SK-N-SH (cell line): ENCODE results near the gene NALCN. TPM values are rescaled to one million over a fixed set of nuclear protein-coding genes. Genes with fewer than 3 reads are reported as not detected.

Experiments used
- CTCF ChIA-PET: fragments of 300-600, 350-600 bp; formaldehyde crosslinking; extraction: SDS; loops from one replicate; lab custom pipeline; 2021; lab: Yijun Ruan, JAX
- POLR2A ChIA-PET: fragments of 350-600 bp; sonication (Branson Sonifier 250); formaldehyde crosslinking; extraction: SDS; loops from one replicate; lab custom pipeline; 2020; ENCODE audit warnings: antibody characterized with exemption, inconsistent platforms; lab: Yijun Ruan, JAX
- DNase-seq: peaks from one replicate; pipeline ENCODE4 v3.0.0; 2012
- H2AFZ ChIP-seq: fragments of 200-600 bp; sonication (generic); 2 replicates; pipeline ENCODE4 v1.8.1; 2016; ENCODE audit warnings: antibody characterized with exemption, mild to moderate bottlenecking, low read depth
- H3F3A ChIP-seq: fragments of 200-600 bp; sonication (generic); replicated peaks from 2 replicates; pipeline ENCODE3; 2016; ENCODE audit warnings: antibody characterized with exemption, mild to moderate bottlenecking; ENCODE audit not compliant: insufficient read depth
- H3K27ac ChIP-seq, 2 experiments: fragments of 200-500 bp in 1 of 2; fragments of 200-600 bp in 1 of 2; sonication (Bioruptor generic) in 1 of 2; sonication (generic), shearing (Covaris generic) in 1 of 2; 2 replicates each; pipeline versions ENCODE4 v1.5.1 to v1.6.1; 2014 to 2016; ENCODE audit warnings: low read depth in 2 of 2, inconsistent platforms in 1 of 2, low read length in 1 of 2, mild to moderate bottlenecking in 1 of 2, mixed read lengths in 1 of 2
- H3K27me3 ChIP-seq: fragments of 200-600 bp; sonication (generic), shearing (Covaris generic); 2 replicates; pipeline ENCODE4 v1.6.1; 2016; ENCODE audit warnings: mixed run types; ENCODE audit not compliant: insufficient read depth
- H3K36me3 ChIP-seq, 2 experiments: fragments of 200-500 bp in 1 of 2; fragments of 200-600 bp in 1 of 2; sonication (Bioruptor generic) in 1 of 2; sonication (generic) in 1 of 2; replicated peaks in 1 of 2; 2 replicates each; pipeline versions ENCODE3 to v1.5.1; 2014 to 2016; ENCODE audit warnings: low read length in 1 of 2, mild to moderate bottlenecking in 1 of 2; ENCODE audit not compliant: insufficient read depth in 2 of 2, control insufficient read depth in 1 of 2
- H3K4me1 ChIP-seq, 2 experiments: fragments of 200-500 bp in 1 of 2; fragments of 200-600 bp in 1 of 2; sonication (Bioruptor generic) in 1 of 2; sonication (generic), shearing (Covaris generic) in 1 of 2; 2 replicates each; pipeline versions ENCODE4 v1.5.1 to v1.6.1; 2014 to 2016; ENCODE audit warnings: low read depth in 1 of 2, low read length in 1 of 2, mixed run types in 1 of 2; ENCODE audit not compliant: insufficient read depth in 2 of 2, control insufficient read depth in 1 of 2
- H3K4me2 ChIP-seq: fragments of 200-600 bp; sonication (generic), shearing (Covaris generic); 2 replicates; pipeline ENCODE4 v1.6.1; 2017; ENCODE audit warnings: mixed run types
- H3K4me3 ChIP-seq, 2 experiments: fragments of 200-500 bp in 1 of 2; fragments of 200-600 bp in 1 of 2; sonication (Bioruptor generic) in 1 of 2; sonication (generic), shearing (Covaris generic) in 1 of 2; 2 replicates each; pipeline versions ENCODE4 v1.5.1 to v1.8.1; 2014 to 2016; ENCODE audit warnings: low read depth in 2 of 2, inconsistent platforms in 1 of 2, low read length in 1 of 2, mild to moderate bottlenecking in 1 of 2, mixed read lengths in 1 of 2, moderate library complexity in 1 of 2
- H3K79me2 ChIP-seq: fragments of 200-600 bp; sonication (generic); 2 replicates; pipeline ENCODE4 v1.8.1; 2017; ENCODE audit warnings: mild to moderate bottlenecking; ENCODE audit not compliant: insufficient read depth
- H3K9ac ChIP-seq: fragments of 200-600 bp; sonication (generic); 2 replicates; pipeline ENCODE4 v1.6.1; 2017; ENCODE audit warnings: mixed run types
- H3K9me2 ChIP-seq: fragments of 200-600 bp; sonication (generic); 2 replicates; pipeline ENCODE4 v1.6.1; 2017; ENCODE audit warnings: mixed run types
- H3K9me3 ChIP-seq: fragments of 200-600 bp; sonication (generic); 2 replicates; pipeline ENCODE4 v1.6.1; 2017; ENCODE audit warnings: mixed run types, mild to moderate bottlenecking, moderate library complexity
- H4K20me1 ChIP-seq: fragments of 200-600 bp; sonication (generic); 2 replicates; pipeline ENCODE4 v1.6.1; 2017; ENCODE audit warnings: mild to moderate bottlenecking, mixed run types; ENCODE audit not compliant: insufficient read depth
- ELF1 ChIP-seq: IDR thresholded peaks from 2 replicates; pipeline ENCODE4 v1.4.0; 2012
- EP300 ChIP-seq, 2 experiments: IDR thresholded peaks; 2 replicates each; pipeline versions ENCODE4 v1.4.0 to v1.6.1; 2012; ENCODE audit warnings: borderline replicate concordance in 1 of 2, low read depth in 1 of 2, low read length in 1 of 2
- EZH2phosphoT487 ChIP-seq: fragments of 200-600 bp; sonication (generic); IDR thresholded peaks from 2 replicates; pipeline ENCODE4 v1.6.1; 2017; ENCODE audit warnings: low read depth, mixed run types, mild to moderate bottlenecking, antibody characterized with exemption, moderate library complexity, borderline replicate concordance
- JUND ChIP-seq: IDR thresholded peaks from 2 replicates; pipeline ENCODE4 v1.4.0; 2012
- MAX ChIP-seq: IDR thresholded peaks from 2 replicates; pipeline ENCODE4 v1.4.0; 2012; ENCODE audit warnings: low read depth
- NFIC ChIP-seq: IDR thresholded peaks from 2 replicates; pipeline ENCODE4 v1.4.0; 2012; ENCODE audit warnings: borderline replicate concordance
- NRF1 ChIP-seq: IDR thresholded peaks from 2 replicates; pipeline ENCODE4 v1.6.1; 2012; ENCODE audit warnings: low read depth, mild to moderate bottlenecking, low read length
- POLR2AphosphoS5 ChIP-seq: IDR thresholded peaks from 2 replicates; pipeline ENCODE4 v1.6.1; 2012; ENCODE audit warnings: low read depth, low read length
- RAD21 ChIP-seq: IDR thresholded peaks from 2 replicates; pipeline ENCODE4 v1.6.1; 2012; ENCODE audit warnings: mild to moderate bottlenecking, low read length
- REST ChIP-seq: IDR thresholded peaks from 2 replicates; pipeline ENCODE4 v1.6.1; 2012; ENCODE audit warnings: mild to moderate bottlenecking, low read depth, low read length, moderate library complexity
- SMC3 ChIP-seq: IDR thresholded peaks from 2 replicates; pipeline ENCODE4 v1.6.1; 2012; ENCODE audit warnings: low read depth, low read length, improper control_type of control experiment
- TEAD4 ChIP-seq: IDR thresholded peaks from 2 replicates; pipeline ENCODE4 v1.4.0; 2012; ENCODE audit warnings: mild to moderate bottlenecking, borderline replicate concordance; ENCODE audit not compliant: insufficient read depth
- USF1 ChIP-seq: IDR thresholded peaks from 2 replicates; pipeline ENCODE4 v1.4.0; 2012; ENCODE audit warnings: low read depth, borderline replicate concordance
- YY1 ChIP-seq: IDR thresholded peaks from 2 replicates; pipeline ENCODE4 v1.4.0; 2012; ENCODE audit warnings: low read depth, mild to moderate bottlenecking
- WGBS: methylation state at CpG from one replicate; pipeline ENCODE4 v1.1.6; 2017; ENCODE audit warnings: low lambda C conversion rate; 5-methylcytosine and 5-hydroxymethylcytosine counted together
- polyA plus RNA-seq, 3 experiments: library from polyadenylated mRNA; depleted of rRNA; stranded (reverse); fragments of >200 nt; gene quantifications; 2 replicates each; pipeline ENCODE4 v1.2.3, GENCODE V29; 2012
- TF ChIP-seq, protein P1 (sequence below): IDR thresholded peaks from 2 replicates; pipeline ENCODE4; 2012

Gene NALCN
- polyA plus RNA-seq, 1 of the 3 experiments (the other 2 are of a cell fraction) = 3.0 TPM

GRCh38 chr13:101292711-101293110 lies 123.6 kb downstream of the NALCN start (continued):
- TF ChIP-seq, protein P1, sequence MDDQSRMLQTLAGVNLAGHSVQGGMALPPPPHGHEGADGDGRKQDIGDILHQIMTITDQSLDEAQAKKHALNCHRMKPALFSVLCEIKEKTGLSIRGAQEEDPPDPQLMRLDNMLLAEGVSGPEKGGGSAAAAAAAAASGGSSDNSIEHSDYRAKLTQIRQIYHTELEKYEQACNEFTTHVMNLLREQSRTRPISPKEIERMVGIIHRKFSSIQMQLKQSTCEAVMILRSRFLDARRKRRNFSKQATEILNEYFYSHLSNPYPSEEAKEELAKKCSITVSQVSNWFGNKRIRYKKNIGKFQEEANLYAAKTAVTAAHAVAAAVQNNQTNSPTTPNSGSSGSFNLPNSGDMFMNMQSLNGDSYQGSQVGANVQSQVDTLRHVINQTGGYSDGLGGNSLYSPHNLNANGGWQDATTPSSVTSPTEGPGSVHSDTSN = no peak
- TF ChIP-seq REST = no peak

DNA sequence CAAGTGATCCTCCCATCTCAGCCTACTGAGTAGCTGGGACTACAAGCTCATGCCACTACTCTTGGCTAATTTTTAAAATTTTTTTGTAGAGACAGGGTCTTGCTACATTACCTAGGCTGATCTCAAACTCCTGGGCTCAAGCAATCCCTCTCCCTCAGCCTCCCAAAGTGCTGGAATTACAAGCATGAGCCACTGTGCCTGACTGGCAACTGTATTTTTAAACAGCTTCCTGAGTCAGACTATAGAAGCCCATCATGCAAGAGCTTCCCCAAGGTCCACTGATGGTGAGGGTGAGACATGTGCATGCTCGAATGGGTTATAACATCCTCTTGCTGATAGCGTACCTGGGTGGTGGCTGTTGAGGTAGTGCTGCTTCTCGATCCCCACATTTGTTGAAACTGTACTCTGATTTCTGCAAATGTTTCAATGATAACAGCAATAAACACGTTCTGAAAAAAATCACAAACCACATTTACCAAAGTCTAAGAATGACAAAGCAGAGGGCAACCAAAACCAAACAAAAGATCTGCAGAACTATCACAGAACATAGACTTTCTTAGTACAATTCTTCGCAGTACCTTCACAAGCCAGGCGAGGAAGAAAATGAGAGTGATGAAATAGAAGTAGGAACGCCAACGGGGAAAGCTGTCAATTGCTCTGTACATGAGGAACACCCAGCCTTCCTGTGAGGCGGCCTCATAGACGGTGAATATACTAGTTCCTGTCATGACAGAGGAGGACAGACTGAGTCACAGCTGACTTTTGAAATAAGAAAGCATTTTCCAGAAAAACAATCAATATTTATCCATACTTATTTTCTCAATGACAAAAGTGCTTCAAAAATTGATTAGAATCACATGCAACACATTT lies 124.4 kb downstream of the NALCN start:
- H2AFZ ChIP-seq = no peak overlapping the region
- no peaks in the 10 kb centered on the region for H3K79me2 ChIP-seq
- no peaks in the 10 kb centered on the region for H3K9me2 ChIP-seq
- H3F3A ChIP-seq = no peaks in the 10 kb centered on the region
- no peaks in the 10 kb centered on the region for H3K27me3 ChIP-seq
- POLR2A ChIA-PET = no interaction called here
- no peak overlapping the region for H3K27ac ChIP-seq
- CTCF ChIA-PET = interaction anchor here (0.8 to 1.3 kb wide), 3 partner anchors 49 to 570 kb away, joined by 3 to 4 read pairs (median 4); no protein-coding TSS in a partner anchor
- no peak for DNase-seq
- TF ChIP-seq EP300 (IDR thresholded peaks at IDR 0.05; ENCODE audit: borderline replicate concordance in 1 of 2, low read depth in 1 of 2, low read length in 1 of 2) (no peak), EZH2phosphoT487 (no peak), TEAD4 (no peak), POLR2AphosphoS5 (no peak)
- TF ChIP-seq, all 33 proteins: peak for 0
- Histone ChIP-seq H3K9me3 (peaks cover 7% of the 10 kb centered on the region; the same call in 1 of the 2 replicates), H3K36me3 (no peaks in the 10 kb centered on the region), H3K4me2 (no peak overlapping the region), H3K4me1 (peaks cover 0 to 2% of the 10 kb centered on the region in 2 experiments; a peak in 2 of 4 replicates), H4K20me1 (no peaks in the 10 kb centered on the region), H3K4me3 (no peak overlapping the region), H3K9ac (no peak overlapping the region)
- WGBS = 91% methylated on average over 10 of the region's 10 CpGs

GRCh38 chr13:101291206-101291605 lies 125.1 kb downstream of the NALCN start:
- no peak overlapping the region for H3K27ac ChIP-seq
- H3K4me3 ChIP-seq = no peak overlapping the region
- H3K36me3 ChIP-seq = no peaks in the 10 kb centered on the region
- H3K79me2 ChIP-seq = no peaks in the 10 kb centered on the region
- no peak overlapping the region for H3K9ac ChIP-seq
- no peaks in the 10 kb centered on the region for H3F3A ChIP-seq
- CTCF ChIA-PET = no interaction called here
- H3K4me1 ChIP-seq = peaks cover 0 to 2% of the 10 kb centered on the region in 2 experiments; a peak in 2 of 4 replicates
- H3K27me3 ChIP-seq = no peaks in the 10 kb centered on the region
- H4K20me1 ChIP-seq = no peaks in the 10 kb centered on the region
- WGBS = 87% methylated on average over 2 of the region's 2 CpGs
- POLR2A ChIA-PET = no interaction called here
- no peak for TF ChIP-seq MAX
- no peak for TF ChIP-seq ELF1
- no peak for TF ChIP-seq NRF1
- no peak for TF ChIP-seq USF1
- no peak for TF ChIP-seq YY1
- no peak for TF ChIP-seq NFIC
- TF ChIP-seq TEAD4 = no peak
- no peak for TF ChIP-seq SMC3
- no peak for TF ChIP-seq POLR2AphosphoS5
- TF ChIP-seq JUND = no peak
- TF ChIP-seq RAD21 = no peak
- no peak overlapping the region for H2AFZ ChIP-seq
- H3K9me3 ChIP-seq = peaks cover 7% of the 10 kb centered on the region; the same call in 1 of the 2 replicates
- DNase-seq = no peak
- H3K9me2 ChIP-seq = no peaks in the 10 kb centered on the region
- no peak overlapping the region for H3K4me2 ChIP-seq
